Neural cell (in vitro differentiated cells): ENCODE results near the gene DIAPH2. TPM values are rescaled to one million over a fixed set of nuclear protein-coding genes. Genes with fewer than 3 reads are reported as not detected.

Experiments used
- H2AFZ ChIP-seq: fragments of 200-600, 300-800 bp; sonication (generic), shearing (Covaris generic); 2 replicates; pipeline ENCODE4 v1.6.0; 2014; ENCODE audit warnings: low read depth, mild to moderate bottlenecking, antibody characterized with exemption, low read length, moderate library complexity
- H3F3A ChIP-seq: fragments of 200-600 bp; shearing (Covaris generic); 2 replicates; pipeline ENCODE4 v1.6.1; 2016; ENCODE audit warnings: mild to moderate bottlenecking, moderate library complexity, mixed read lengths, antibody characterized with exemption, low read length; ENCODE audit not compliant: insufficient read depth, poor library complexity, severe bottlenecking
- H3K27ac ChIP-seq: fragments of 200-600, 300-800 bp; sonication (generic), shearing (Covaris generic); 2 replicates; pipeline ENCODE4 v1.5.1; 2014; ENCODE audit warnings: mild to moderate bottlenecking, low read length, moderate library complexity
- H3K27me3 ChIP-seq: fragments of 300-800, 200-600 bp; sonication (generic), shearing (Covaris generic); 2 replicates; pipeline ENCODE4 v1.6.0; 2014; ENCODE audit warnings: mild to moderate bottlenecking, low read depth, low read length, moderate library complexity; ENCODE audit not compliant: insufficient read depth
- H3K36me3 ChIP-seq: fragments of 300-800, 200-600 bp; sonication (generic), shearing (Covaris generic); 2 replicates; pipeline ENCODE4 v1.5.1; 2014; ENCODE audit warnings: mild to moderate bottlenecking, antibody characterized with exemption, low read length, moderate library complexity; ENCODE audit not compliant: insufficient read depth
- H3K4me2 ChIP-seq: fragments of 300-800, 200-600 bp; sonication (generic), shearing (Covaris generic); 2 replicates; pipeline ENCODE4 v1.6.0; 2014; ENCODE audit warnings: mild to moderate bottlenecking, low read length
- H3K4me3 ChIP-seq: fragments of 300-800, 200-600 bp; sonication (generic), shearing (Covaris generic); 2 replicates; pipeline ENCODE4 v1.5.1; 2014; ENCODE audit warnings: mild to moderate bottlenecking, low read length, moderate library complexity
- H3K79me2 ChIP-seq: fragments of 200-600 bp; shearing (Covaris generic); replicated peaks from 2 replicates; pipeline ENCODE4 v1.6.0; 2014; ENCODE audit warnings: mild to moderate bottlenecking, low read length, moderate library complexity; ENCODE audit not compliant: insufficient read depth
- H3K9ac ChIP-seq: fragments of 300-800, 200-600 bp; sonication (generic), shearing (Covaris generic); 2 replicates; pipeline ENCODE4 v1.6.1; 2016; ENCODE audit warnings: mild to moderate bottlenecking, low read length, mixed read lengths
- H3K9me2 ChIP-seq: fragments of 200-600 bp; shearing (Covaris generic); 2 replicates; pipeline ENCODE4 v1.6.1; 2016; ENCODE audit warnings: mild to moderate bottlenecking, low read length, mixed read lengths; ENCODE audit not compliant: insufficient read depth
- H3K9me3 ChIP-seq: fragments of 200-600, 300-800 bp; sonication (generic), shearing (Covaris generic); 2 replicates; pipeline ENCODE4 v1.6.1; 2016; ENCODE audit warnings: mild to moderate bottlenecking, mixed run types, low read length, moderate library complexity, mixed read lengths
- H4K20me1 ChIP-seq: fragments of 200-600 bp; shearing (Covaris generic); 2 replicates; pipeline ENCODE4 v1.6.1; 2016; ENCODE audit warnings: mild to moderate bottlenecking, mixed run types; ENCODE audit not compliant: insufficient read depth
- EP300 ChIP-seq: fragments of 450-650 bp; conservative IDR thresholded peaks from 2 replicates; pipeline ENCODE4 v1.6.1; 2014; ENCODE audit warnings: antibody characterized with exemption, mild to moderate bottlenecking, moderate library complexity; ENCODE audit not compliant: poor library complexity, severe bottlenecking
- EZH2 ChIP-seq: fragments of 200-600, 300-800 bp; shearing (Covaris generic), sonication (generic); IDR thresholded peaks from 2 replicates; pipeline ENCODE4 v1.6.1; 2014; ENCODE audit warnings: antibody characterized with exemption, low read length, borderline replicate concordance, mild to moderate bottlenecking; ENCODE audit not compliant: insufficient read depth, poor library complexity, severe bottlenecking
- MXI1 ChIP-seq: fragments of 450-650 bp; conservative IDR thresholded peaks from 2 replicates; pipeline ENCODE4 v1.6.1; 2014; ENCODE audit warnings: antibody characterized with exemption, mild to moderate bottlenecking; ENCODE audit not compliant: poor library complexity, severe bottlenecking
- POLR2AphosphoS5 ChIP-seq: IDR thresholded peaks from 2 replicates; pipeline ENCODE4 v1.6.1; 2012
- RAD21 ChIP-seq: fragments of 450-650 bp; conservative IDR thresholded peaks from 2 replicates; pipeline ENCODE4 v1.6.1; 2014; ENCODE audit warnings: antibody characterized with exemption, mild to moderate bottlenecking, moderate library complexity
- REST ChIP-seq: IDR thresholded peaks from 2 replicates; pipeline ENCODE4 v1.6.1; 2012; ENCODE audit warnings: borderline replicate concordance
- SMC3 ChIP-seq: fragments of 450-650 bp; conservative IDR thresholded peaks from 2 replicates; pipeline ENCODE4 v1.6.1; 2014; ENCODE audit warnings: antibody characterized with exemption, mild to moderate bottlenecking, moderate library complexity; ENCODE audit not compliant: poor library complexity
- TAF1 ChIP-seq: IDR thresholded peaks from 2 replicates; pipeline ENCODE4 v1.6.1; 2012; ENCODE audit warnings: low read depth
- polyA plus RNA-seq: library from polyadenylated mRNA; depleted of rRNA; stranded (reverse); fragments of >200 nt; gene quantifications from 2 replicates; pipeline ENCODE4 v1.2.3, GENCODE V29; 2014
- TF ChIP-seq, protein P1 (sequence below): fragments of 450-650 bp; IDR thresholded peaks from 2 replicates; pipeline ENCODE4 v1.5.1; 2014; ENCODE audit warnings: antibody characterized with exemption, mild to moderate bottlenecking, moderate library complexity; ENCODE audit not compliant: poor library complexity, severe bottlenecking

Gene DIAPH2
- polyA plus RNA-seq, 1 donor from 2014 or later = 0.07 TPM

DNA sequence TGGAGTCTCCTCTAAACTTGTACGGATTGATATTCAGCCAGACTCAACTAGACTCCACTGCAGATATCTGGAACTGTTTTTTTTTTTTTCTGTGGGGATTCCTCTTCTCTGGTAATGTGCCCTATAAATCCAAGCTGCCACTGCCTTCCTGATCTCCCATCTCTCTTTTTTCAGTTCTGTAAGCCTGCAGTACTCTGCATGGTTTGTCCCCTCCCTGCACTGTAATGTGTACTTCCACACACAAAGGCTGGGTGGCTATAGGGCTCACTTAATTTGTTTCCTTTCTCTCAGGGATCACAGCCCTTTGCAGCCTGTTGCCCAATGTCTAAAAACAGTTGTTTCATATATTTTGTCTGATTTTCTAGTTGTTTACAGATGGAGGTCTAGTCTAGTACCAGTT is 114.3 kb downstream of the DIAPH2 start:
- Histone ChIP-seq H3K9me3 (no peaks in the 10 kb centered on the region), H3K4me2 (no peak overlapping the region), H4K20me1 (no peaks in the 10 kb centered on the region), H3K79me2 (no peaks in the 10 kb centered on the region), H3K9me2 (no peaks in the 10 kb centered on the region), H3K27ac (no peak overlapping the region), H3K9ac (no peak overlapping the region), H2AFZ (no peak overlapping the region), H3K27me3 (no peaks in the 10 kb centered on the region), H3K4me3 (no peak overlapping the region), H3K36me3 (no peaks in the 10 kb centered on the region), H3F3A (no peaks in the 10 kb centered on the region)
- TF ChIP-seq MXI1 (no peak), EZH2 (no peak), SMC3 (no peak), POLR2AphosphoS5 (no peak), REST (no peak), RAD21 (no peak), EP300 (no peak), TAF1 (no peak)
- TF ChIP-seq, protein P1, sequence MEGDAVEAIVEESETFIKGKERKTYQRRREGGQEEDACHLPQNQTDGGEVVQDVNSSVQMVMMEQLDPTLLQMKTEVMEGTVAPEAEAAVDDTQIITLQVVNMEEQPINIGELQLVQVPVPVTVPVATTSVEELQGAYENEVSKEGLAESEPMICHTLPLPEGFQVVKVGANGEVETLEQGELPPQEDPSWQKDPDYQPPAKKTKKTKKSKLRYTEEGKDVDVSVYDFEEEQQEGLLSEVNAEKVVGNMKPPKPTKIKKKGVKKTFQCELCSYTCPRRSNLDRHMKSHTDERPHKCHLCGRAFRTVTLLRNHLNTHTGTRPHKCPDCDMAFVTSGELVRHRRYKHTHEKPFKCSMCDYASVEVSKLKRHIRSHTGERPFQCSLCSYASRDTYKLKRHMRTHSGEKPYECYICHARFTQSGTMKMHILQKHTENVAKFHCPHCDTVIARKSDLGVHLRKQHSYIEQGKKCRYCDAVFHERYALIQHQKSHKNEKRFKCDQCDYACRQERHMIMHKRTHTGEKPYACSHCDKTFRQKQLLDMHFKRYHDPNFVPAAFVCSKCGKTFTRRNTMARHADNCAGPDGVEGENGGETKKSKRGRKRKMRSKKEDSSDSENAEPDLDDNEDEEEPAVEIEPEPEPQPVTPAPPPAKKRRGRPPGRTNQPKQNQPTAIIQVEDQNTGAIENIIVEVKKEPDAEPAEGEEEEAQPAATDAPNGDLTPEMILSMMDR = no peak

DNA sequence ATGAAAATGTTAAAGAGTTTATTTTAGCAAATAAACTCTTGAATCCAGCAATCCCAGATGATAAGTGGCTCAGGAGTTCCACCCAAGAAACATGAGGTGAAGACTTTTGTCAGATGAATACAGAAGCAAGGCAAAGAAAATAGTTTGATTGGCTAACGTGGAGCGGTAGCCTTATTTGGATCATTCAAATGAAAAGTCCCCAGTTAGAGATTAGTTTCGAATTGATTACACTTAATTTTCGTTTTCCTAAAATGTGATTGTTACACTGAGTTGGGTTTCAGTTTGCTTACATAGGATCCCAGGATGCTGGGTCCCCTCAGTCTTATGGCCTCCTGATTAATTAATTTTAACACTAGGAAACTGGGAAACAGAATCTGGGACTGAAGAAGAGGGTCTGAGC is 122.7 kb downstream of the DIAPH2 start:
- H3K79me2 ChIP-seq = no peaks in the 10 kb centered on the region
- H3K36me3 ChIP-seq = no peaks in the 10 kb centered on the region
- no peaks in the 10 kb centered on the region for H3F3A ChIP-seq
- no peaks in the 10 kb centered on the region for H3K9me2 ChIP-seq
- H3K4me2 ChIP-seq = no peak overlapping the region
- H4K20me1 ChIP-seq = no peaks in the 10 kb centered on the region
- TF ChIP-seq, protein P1 = no peak
- TF ChIP-seq REST = no peak
- TF ChIP-seq SMC3 = no peak
- TF ChIP-seq MXI1 = no peak
- no peak for TF ChIP-seq EP300
- TF ChIP-seq RAD21 = no peak
- no peaks in the 10 kb centered on the region for H3K27me3 ChIP-seq
- H2AFZ ChIP-seq = no peak overlapping the region
- no peak overlapping the region for H3K4me3 ChIP-seq
- no peak overlapping the region for H3K9ac ChIP-seq
- H3K27ac ChIP-seq = no peak overlapping the region
- no peaks in the 10 kb centered on the region for H3K9me3 ChIP-seq
